H1 (cell line): ENCODE data around the gene TNRC6B.

Experiments used
- CHD2 ChIP-seq: IDR thresholded peaks from 2 replicates; pipeline ENCODE4 v1.6.1; 2012; ENCODE audit warnings: low read length, improper control_type of control experiment
- CREB1 ChIP-seq: IDR thresholded peaks from 2 replicates; pipeline ENCODE4 v1.6.1; 2012; ENCODE audit warnings: inconsistent platforms
- CTCF ChIP-seq, 3 experiments: IDR thresholded peaks; 1 replicate in 2 of 3; 2 replicates in 1 of 3; pipeline versions ENCODE4 v1.5.1 to v1.6.1; 2011; ENCODE audit warnings: low read length in 3 of 3, mild to moderate bottlenecking in 3 of 3, inconsistent platforms in 2 of 3, low read depth in 1 of 3, moderate library complexity in 1 of 3; ENCODE audit not compliant: insufficient read depth in 1 of 3; ENCODE audit errors: control extremely low read depth in 1 of 3
- EP300 ChIP-seq, 2 experiments: IDR thresholded peaks; 1 replicate in 1 of 2; 2 replicates in 1 of 2; pipeline ENCODE4 v1.6.1; 2011 to 2012; ENCODE audit warnings: low read depth in 2 of 2, low read length in 2 of 2, mild to moderate bottlenecking in 2 of 2, borderline replicate concordance in 1 of 2, inconsistent platforms in 1 of 2, moderate library complexity in 1 of 2
- EZH2 ChIP-seq: fragments of 200-600 bp; sonication (generic); IDR thresholded peaks from 2 replicates; pipeline ENCODE4 v1.7.1; 2012; ENCODE audit warnings: low read depth, mild to moderate bottlenecking, moderate library complexity, low read length, inconsistent platforms; ENCODE audit not compliant: severe bottlenecking
- GABPA ChIP-seq: IDR thresholded peaks from 2 replicates; pipeline ENCODE4 v1.6.1; 2011; ENCODE audit warnings: mild to moderate bottlenecking, low read length, moderate library complexity, borderline replicate concordance; ENCODE audit not compliant: insufficient read depth
- KDM1A ChIP-seq: fragments of 200-600, 300-600 bp; sonication (generic); IDR thresholded peaks from 2 replicates; pipeline ENCODE4 v1.7.1; 2016; ENCODE audit warnings: mild to moderate bottlenecking, low read length, borderline replicate concordance
- MAFK ChIP-seq: IDR thresholded peaks from 2 replicates; pipeline ENCODE4 v1.6.1; 2012; ENCODE audit warnings: low read depth, mild to moderate bottlenecking, improper control_type of control experiment, low read length
- MAX ChIP-seq: IDR thresholded peaks from 2 replicates; pipeline ENCODE4 v1.6.1; 2012; ENCODE audit warnings: inconsistent platforms
- NRF1 ChIP-seq: IDR thresholded peaks from 2 replicates; pipeline ENCODE4 v1.6.1; 2011; ENCODE audit warnings: mild to moderate bottlenecking, low read depth, low read length, improper control_type of control experiment
- POLR2A ChIP-seq, 2 experiments: IDR thresholded peaks; 1 replicate in 1 of 2; 2 replicates in 1 of 2; pipeline ENCODE4 v1.6.1; 2011; ENCODE audit warnings: low read depth in 2 of 2, low read length in 2 of 2, mild to moderate bottlenecking in 2 of 2; ENCODE audit errors: control extremely low read depth in 1 of 2
- RAD21 ChIP-seq, 2 experiments: IDR thresholded peaks in 1 of 2; conservative IDR thresholded peaks in 1 of 2; 2 replicates each; pipeline ENCODE4 v1.6.1; 2011; ENCODE audit warnings: low read depth in 2 of 2, low read length in 2 of 2, improper control_type of control experiment in 1 of 2, inconsistent platforms in 1 of 2, mild to moderate bottlenecking in 1 of 2, moderate library complexity in 1 of 2
- SP2 ChIP-seq: IDR thresholded peaks from 2 replicates; pipeline ENCODE4 v1.6.1; 2012; ENCODE audit warnings: mild to moderate bottlenecking, low read length, inconsistent platforms
- TAF1 ChIP-seq: IDR thresholded peaks from 2 replicates; pipeline ENCODE4 v1.6.1; 2011; ENCODE audit warnings: mild to moderate bottlenecking, low read depth, low read length

- no peak for TF ChIP-seq NRF1
- no peak for TF ChIP-seq MAX
- TF ChIP-seq CTCF (IDR thresholded peaks at IDR 0.05; ENCODE audit: control extremely low read depth in 1 of 3, insufficient read depth in 1 of 3, low read depth in 1 of 3, low read length in 3 of 3), result no peak
- no peak for TF ChIP-seq RAD21 (IDR thresholded peaks at IDR 0.05 in 1 of 2, conservative IDR thresholded peaks at IDR 0.05 in 1 of 2; ENCODE audit: low read depth in 2 of 2, low read length in 2 of 2)
- no peak for TF ChIP-seq SP2
- TF ChIP-seq EZH2, result no peak
- TF ChIP-seq CREB1, result no peak
- TF ChIP-seq CHD2, result no peak
- no peak for TF ChIP-seq MAFK
- no peak for TF ChIP-seq POLR2A (IDR thresholded peaks at IDR 0.05; ENCODE audit: control extremely low read depth in 1 of 2, low read depth in 2 of 2, low read length in 2 of 2)
- TF ChIP-seq GABPA, result no peak
- no peak for TF ChIP-seq TAF1
- no peak for TF ChIP-seq KDM1A
- TF ChIP-seq EP300 (IDR thresholded peaks at IDR 0.05; ENCODE audit: borderline replicate concordance in 1 of 2, low read depth in 2 of 2, low read length in 2 of 2), result no peak
Measured at GRCh38 chr22:40314041-40314440, 136.3 kb downstream of the TNRC6B start.
